Stimulated activated memory B cell treated with anti-CD40 and anti-IgM and Interleukin-4, amounts not matched to agents 10 μg/mL and 1 μg/mL and 100 μg/mL, for 72 hours (primary cell): ENCODE data around the gene AMELY.
"Not testable (repeated sequence)": the region's sequence is repeated elsewhere in the genome, so short reads cannot be mapped to it uniquely, and the experiment has no call there.

Experiments
- ATAC-seq: fragments of 150-1000 bp; cut with Tn5 transposase; 2 replicates; pipeline ENCODE4 v1.10.0; 2021
- H3K27ac Mint-ChIP-seq: one replicate; pipeline ENCODE4 v1.8.0; 2022; ENCODE audit warnings: mild to moderate bottlenecking, mixed read lengths
- H3K27me3 Mint-ChIP-seq: one replicate; pipeline ENCODE4 v1.8.0; 2022; ENCODE audit warnings: mixed read lengths
- H3K36me3 Mint-ChIP-seq: one replicate; pipeline ENCODE4 v1.8.0; 2022; ENCODE audit warnings: mixed read lengths
- H3K4me1 Mint-ChIP-seq: one replicate; pipeline ENCODE4 v1.8.0; 2022; ENCODE audit warnings: mixed read lengths
- H3K4me3 Mint-ChIP-seq: one replicate; pipeline ENCODE4 v1.8.0; 2022; ENCODE audit warnings: mild to moderate bottlenecking, moderate library complexity, mixed read lengths
- H3K9me3 Mint-ChIP-seq: one replicate; pipeline ENCODE4 v1.8.0; 2022; ENCODE audit warnings: mixed read lengths

Gene AMELY, protein sequence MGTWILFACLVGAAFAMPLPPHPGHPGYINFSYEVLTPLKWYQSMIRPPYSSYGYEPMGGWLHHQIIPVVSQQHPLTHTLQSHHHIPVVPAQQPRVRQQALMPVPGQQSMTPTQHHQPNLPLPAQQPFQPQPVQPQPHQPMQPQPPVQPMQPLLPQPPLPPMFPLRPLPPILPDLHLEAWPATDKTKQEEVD

DNA sequence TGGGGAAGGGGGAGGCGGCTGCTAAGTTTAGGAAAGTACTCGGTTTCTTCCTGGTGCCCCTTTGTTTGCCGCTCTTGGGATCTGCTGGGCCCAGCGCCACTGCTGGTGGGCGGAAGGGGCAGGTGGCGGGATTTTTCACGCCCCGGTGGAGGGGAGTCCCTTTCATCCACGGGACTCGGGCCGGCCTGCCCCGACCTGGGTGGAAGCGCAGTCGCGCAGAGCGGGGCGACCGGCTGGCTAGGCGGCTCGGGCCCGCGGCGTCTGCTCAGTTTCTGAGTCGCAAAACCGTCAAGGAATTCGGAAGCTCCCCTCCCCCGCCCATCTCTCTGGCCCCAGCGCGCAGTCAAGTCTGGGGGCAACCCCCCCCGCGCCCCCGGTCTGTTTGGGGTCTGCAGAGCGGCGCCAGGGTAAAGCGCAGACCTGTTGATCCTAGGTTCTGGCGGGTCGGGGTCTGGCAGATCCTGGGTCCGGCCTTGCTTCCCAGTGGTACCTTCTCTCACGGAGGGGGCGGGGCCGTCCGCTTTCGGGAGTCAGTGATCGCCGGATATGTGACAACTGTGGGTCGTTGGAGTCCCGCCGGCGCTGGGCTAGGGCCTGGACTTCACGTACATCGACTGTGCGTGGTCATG lies at the start of gene AMELY:
Gene AMELY (minus strand): TSS at position 500 of the 629 bp plus-strand sequence. CDS start 39,144 bp downstream, outside the sequence.
- no peaks in the 10 kb centered on the region for H3K4me1 Mint-ChIP-seq
- H3K4me3 Mint-ChIP-seq: no peak within 1 kb of the TSS
- peaks cover 16% of the 10 kb centered on the region for H3K27me3 Mint-ChIP-seq
- no peak within 1 kb of the TSS for H3K27ac Mint-ChIP-seq
- H3K36me3 Mint-ChIP-seq: no peaks in the 10 kb centered on the region
- no peaks in the 10 kb centered on the region for H3K9me3 Mint-ChIP-seq
- no peak for ATAC-seq

DNA sequence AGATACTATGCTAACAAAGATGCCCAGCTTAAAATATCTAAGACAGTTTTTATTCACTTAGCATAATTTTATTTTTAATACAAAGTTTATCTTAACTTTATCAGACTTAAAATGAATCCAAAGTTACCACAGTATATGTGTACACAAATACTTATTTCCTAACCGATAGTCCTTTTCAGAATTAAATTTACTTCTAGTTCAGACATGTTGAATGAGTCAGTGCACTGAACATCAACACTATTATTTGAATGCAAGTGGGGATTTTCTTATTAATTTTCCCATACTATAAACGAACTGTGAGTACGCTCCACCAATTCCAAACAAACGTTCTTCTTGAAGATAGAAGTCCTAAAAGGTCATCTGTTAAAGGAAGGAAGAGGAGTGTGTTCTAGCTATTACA lies 38.4 kb upstream of the AMELY start:
- no peak for ATAC-seq
- H3K36me3 Mint-ChIP-seq: no peaks in the 10 kb centered on the region
- no peaks in the 10 kb centered on the region for H3K9me3 Mint-ChIP-seq

DNA sequence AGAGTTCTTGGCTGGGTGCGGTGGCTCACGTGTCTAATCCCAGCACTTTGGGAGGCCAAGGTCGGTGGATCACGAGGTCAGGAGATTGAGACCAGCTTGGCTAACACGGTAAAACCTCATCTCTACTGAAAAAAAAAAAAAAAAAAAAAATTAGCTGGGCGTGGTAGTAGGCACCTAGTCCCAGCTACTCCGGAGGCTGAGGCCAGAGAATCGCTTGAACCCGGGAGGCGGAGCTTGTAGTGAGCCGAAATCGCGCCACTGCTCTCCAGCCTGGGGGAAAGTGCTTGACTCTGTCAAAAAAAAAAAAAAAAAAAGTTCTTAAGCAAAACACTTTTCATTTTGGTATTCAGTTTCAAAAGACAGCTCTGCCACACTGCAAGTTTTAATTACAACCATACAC lies 36.8 kb upstream of the AMELY start:
- Mint-ChIP-seq H3K27me3 (peaks cover 11% of the 10 kb centered on the region), H3K4me1 (no peaks in the 10 kb centered on the region), H3K9me3 (no peaks in the 10 kb centered on the region), H3K4me3 (no peak overlapping the region), H3K27ac (no peak overlapping the region), H3K36me3 (no peaks in the 10 kb centered on the region)
- ATAC-seq: no peak

More for the DNA sequence above, 38.4 kb upstream of the AMELY start:
- peaks cover 8% of the 10 kb centered on the region for H3K27me3 Mint-ChIP-seq
- H3K4me3 Mint-ChIP-seq: no peak overlapping the region
- no peak overlapping the region for H3K27ac Mint-ChIP-seq
- H3K4me1 Mint-ChIP-seq: no peaks in the 10 kb centered on the region

DNA sequence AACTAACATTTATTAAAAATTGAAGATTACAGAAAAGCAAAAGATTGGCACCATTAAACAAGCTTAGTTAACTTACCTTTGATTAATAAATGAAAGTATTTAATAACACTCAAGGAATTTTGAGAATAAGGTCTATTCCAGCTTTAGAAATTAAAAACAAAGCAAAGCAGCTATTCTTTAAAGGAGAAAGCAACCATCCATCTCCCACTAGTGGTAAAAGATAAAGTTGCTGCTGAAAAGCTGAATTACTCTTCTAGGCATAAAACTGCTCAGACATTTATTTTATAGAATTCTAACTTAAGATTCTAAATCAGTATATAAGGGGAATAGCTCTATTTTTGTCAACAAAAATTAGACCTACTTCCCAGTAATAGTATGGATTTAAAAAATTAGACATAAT lies 36.1 kb upstream of the AMELY start:
- H3K4me3 Mint-ChIP-seq: no peak overlapping the region
- ATAC-seq: no peak
- H3K27me3 Mint-ChIP-seq: peaks cover 11% of the 10 kb centered on the region
- no peak overlapping the region for H3K27ac Mint-ChIP-seq
- H3K9me3 Mint-ChIP-seq: no peaks in the 10 kb centered on the region
- H3K36me3 Mint-ChIP-seq: no peaks in the 10 kb centered on the region
- H3K4me1 Mint-ChIP-seq: no peaks in the 10 kb centered on the region

DNA sequence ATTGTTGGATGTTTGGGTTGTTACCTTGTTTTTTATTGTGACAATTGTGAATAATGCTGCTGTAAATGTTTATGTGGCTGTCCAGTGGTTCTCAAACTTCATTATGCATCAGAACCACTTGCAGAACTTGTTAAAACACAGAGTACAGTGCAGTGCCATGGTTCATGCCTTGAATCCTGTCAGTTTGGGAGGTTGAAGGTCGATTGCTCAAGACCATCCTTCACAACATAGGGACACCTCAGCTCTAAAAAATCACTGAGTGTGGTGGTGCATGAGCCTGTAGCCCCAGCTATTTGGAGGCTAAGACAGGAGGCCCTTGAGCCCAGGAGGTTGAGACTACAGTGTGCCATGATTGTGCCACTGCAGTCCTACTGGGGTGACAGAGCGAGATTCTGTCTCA lies 23.9 kb upstream of the AMELY start:
- Mint-ChIP-seq H3K4me3 (no peak overlapping the region), H3K27me3 (no peaks in the 10 kb centered on the region), H3K36me3 (no peaks in the 10 kb centered on the region), H3K9me3 (no peaks in the 10 kb centered on the region), H3K27ac (no peak overlapping the region), H3K4me1 (no peaks in the 10 kb centered on the region)
- ATAC-seq: no peak

DNA sequence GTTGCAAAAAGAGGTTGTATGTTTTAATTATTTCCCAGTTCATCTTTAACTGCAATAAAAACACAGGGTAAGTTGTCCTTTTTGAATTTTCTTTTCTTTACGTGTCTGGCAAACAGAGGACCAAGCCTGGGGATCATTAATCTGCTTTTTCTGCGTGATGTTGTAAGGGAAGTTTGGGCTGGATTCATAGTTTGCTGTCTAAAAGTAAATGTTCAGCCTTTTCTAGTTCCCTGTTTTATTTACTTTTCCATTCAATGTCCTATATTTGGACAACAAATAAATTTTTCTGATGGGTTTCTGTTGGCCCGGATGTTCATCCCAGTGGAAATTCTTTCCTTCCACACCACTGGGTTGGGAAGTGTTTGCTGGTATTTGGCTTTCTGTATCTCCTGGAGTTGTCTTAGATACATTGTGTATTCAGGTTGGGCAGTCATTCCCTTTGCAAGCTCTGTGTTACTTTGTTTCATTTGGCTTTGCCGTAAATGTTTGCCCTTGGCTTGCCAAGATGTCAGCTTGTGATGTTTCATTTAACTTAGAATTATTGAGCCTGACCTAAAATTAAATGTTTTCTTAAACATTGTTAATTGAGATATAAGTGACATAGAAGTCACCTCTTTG lies 20.3 kb upstream of the AMELY start:
- no peak overlapping the region for H3K4me3 Mint-ChIP-seq
- no peaks in the 10 kb centered on the region for H3K36me3 Mint-ChIP-seq
- H3K9me3 Mint-ChIP-seq: no peaks in the 10 kb centered on the region
- H3K4me1 Mint-ChIP-seq: no peaks in the 10 kb centered on the region
- no peak for ATAC-seq
- H3K27ac Mint-ChIP-seq: no peak overlapping the region
- no peaks in the 10 kb centered on the region for H3K27me3 Mint-ChIP-seq

DNA sequence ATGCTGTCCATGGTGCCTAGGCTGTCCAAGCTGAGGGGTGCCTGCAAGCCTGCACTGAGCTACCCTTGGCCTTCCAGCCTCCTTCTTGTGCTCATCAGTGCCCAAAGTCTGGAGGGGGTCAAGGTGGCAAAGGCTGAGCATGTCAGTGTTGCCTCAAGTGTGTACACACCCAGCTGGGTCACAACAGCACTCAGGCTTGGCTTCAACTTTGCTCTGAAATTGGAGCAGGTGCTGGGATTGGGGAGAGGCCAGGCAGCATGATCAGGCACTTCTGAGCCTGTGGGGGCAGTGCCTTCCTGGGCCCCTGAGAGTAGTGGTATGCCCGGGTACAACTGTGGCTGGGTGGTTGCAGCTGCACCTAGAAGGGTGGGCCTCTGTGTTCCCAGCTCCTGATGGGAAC lies 17.7 kb upstream of the AMELY start:
- Mint-ChIP-seq H3K4me3 (no peak overlapping the region), H3K4me1 (no peaks in the 10 kb centered on the region), H3K9me3 (no peaks in the 10 kb centered on the region), H3K36me3 (no peaks in the 10 kb centered on the region), H3K27me3 (no peaks in the 10 kb centered on the region), H3K27ac (no peak overlapping the region)
- ATAC-seq: no peak

DNA sequence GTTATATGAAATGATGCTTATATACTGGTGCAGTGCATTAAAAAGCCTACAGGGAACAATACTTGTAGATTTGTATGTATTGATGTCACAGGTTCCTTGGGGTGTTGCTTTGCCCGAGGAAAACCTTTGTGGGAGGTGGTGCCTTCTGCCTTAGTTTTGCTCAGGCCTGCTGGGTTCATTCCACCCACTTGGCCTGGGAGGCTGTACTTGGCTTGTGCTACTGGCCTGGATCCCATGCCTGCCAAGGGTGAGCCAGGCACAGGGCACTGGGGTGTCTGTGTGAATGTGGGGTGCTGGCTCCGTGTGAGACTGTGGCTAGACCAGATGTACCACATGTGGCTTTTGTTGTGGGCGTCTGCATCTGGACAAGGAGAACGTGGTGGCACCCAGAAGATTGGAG lies 16.7 kb upstream of the AMELY start:
- H3K27me3 Mint-ChIP-seq: no peaks in the 10 kb centered on the region
- no peak overlapping the region for H3K4me3 Mint-ChIP-seq
- ATAC-seq: no peak
- no peaks in the 10 kb centered on the region for H3K4me1 Mint-ChIP-seq
- no peaks in the 10 kb centered on the region for H3K36me3 Mint-ChIP-seq
- H3K9me3 Mint-ChIP-seq: no peaks in the 10 kb centered on the region
- H3K27ac Mint-ChIP-seq: no peak overlapping the region

DNA sequence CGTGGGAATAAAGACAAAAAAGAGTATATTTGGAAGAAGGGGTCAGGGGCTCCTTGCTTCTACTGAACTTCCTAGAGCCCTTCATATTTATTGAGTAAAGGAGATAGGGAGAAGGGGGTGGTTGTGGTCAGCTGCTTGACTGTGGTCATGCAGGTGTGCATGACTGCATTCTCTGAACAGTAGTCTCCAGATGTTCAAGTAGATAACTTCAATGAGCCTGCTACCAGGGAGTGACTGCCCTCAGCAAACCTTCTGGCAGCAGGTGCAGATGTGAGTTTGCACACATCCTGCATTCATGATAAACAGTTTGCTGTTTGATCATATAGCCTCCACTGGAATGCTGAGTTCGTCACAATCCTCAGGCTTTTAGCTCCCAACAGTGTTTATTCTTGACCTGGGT lies 9.5 kb upstream of the AMELY start:
- peaks cover 3% of the 10 kb centered on the region for H3K9me3 Mint-ChIP-seq

DNA sequence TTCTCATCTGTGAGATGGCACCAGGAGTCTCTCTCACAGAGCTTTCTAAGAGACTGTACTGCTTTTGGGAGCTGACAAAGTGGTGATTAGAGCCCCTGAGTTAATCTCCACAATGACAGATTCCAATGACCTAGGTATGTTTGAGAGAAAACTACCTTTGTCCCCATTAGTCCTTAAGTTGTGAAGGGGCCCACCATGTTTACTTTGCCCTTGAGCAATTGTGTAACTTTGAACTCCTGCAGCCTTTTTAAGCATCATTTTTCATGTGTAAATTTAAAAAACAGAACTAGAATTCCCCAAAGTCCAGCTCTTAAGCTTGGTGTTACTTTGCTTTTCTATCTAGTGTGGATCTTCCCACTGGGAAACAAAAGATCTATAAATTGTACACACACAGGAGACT lies 1.8 kb upstream of the AMELY start:
- Mint-ChIP-seq H3K27ac (no peak overlapping the region), H3K27me3 (peaks cover 16% of the 10 kb centered on the region), H3K4me1 (no peaks in the 10 kb centered on the region), H3K9me3 (no peaks in the 10 kb centered on the region), H3K4me3 (no peak overlapping the region), H3K36me3 (no peaks in the 10 kb centered on the region)
- no peak for ATAC-seq

More for the DNA sequence above, 9.5 kb upstream of the AMELY start:
- no peak overlapping the region for H3K4me3 Mint-ChIP-seq
- no peak overlapping the region for H3K27ac Mint-ChIP-seq
- ATAC-seq: no peak
- no peaks in the 10 kb centered on the region for H3K27me3 Mint-ChIP-seq
- no peaks in the 10 kb centered on the region for H3K4me1 Mint-ChIP-seq
- H3K36me3 Mint-ChIP-seq: no peaks in the 10 kb centered on the region

DNA sequence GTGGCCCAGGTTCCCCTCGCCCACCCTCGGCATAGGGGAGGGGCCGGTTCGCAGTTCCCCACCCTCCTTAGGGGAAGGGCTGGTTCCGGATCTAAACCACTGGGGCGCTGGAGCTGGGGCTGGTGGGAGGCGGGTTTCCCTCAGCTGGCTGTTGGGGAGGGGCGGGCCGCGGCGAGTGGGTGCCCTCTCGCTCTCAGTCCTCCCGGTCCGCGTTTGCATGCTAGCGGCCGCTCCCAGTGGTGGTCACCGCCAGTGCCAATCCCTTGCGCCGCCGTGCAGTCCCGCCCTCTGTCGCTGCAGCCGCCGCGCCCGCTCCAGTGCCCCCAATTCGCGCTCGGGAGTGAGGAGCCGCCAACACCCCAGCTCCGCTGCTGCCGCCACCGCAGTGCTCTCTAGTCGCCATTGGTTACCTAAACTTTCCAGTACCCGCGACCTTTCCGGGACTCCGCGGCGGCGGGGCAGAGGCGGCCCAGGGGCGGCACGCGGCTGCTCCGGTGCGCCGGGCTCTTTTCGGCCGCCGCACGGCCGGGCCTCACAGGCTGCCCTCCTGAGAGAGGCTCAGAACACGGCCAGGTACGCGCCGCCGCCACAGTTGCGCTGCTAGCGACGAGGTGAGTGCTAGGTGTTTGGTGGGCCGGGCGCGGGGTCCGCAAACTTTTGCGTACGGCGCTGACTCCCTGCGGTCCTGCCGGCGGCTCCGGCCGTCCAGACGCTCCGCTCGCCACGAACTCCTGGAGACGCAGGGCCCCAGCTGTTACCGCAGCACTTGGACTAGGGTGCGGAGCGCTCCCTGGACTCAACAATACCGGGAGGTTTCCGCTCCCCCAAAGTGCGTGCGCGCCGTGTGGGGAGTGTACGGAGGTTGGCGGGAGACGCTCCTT lies 940 bp downstream of the AMELY start, which contains the start of gene TBL1Y:
Gene TBL1Y (plus strand): TSS at position 326 of the 881 bp plus-strand sequence. CDS start 114,388 bp downstream, outside the sequence.
- no peak within 1 kb of the TSS for H3K4me3 Mint-ChIP-seq
- no peaks in the 10 kb centered on the region for H3K36me3 Mint-ChIP-seq
- no peak within 1 kb of the TSS for H3K27ac Mint-ChIP-seq
- ATAC-seq: no peak
- H3K27me3 Mint-ChIP-seq: peaks cover 18% of the 10 kb centered on the region
- no peaks in the 10 kb centered on the region for H3K4me1 Mint-ChIP-seq
- H3K9me3 Mint-ChIP-seq: no peaks in the 10 kb centered on the region

DNA sequence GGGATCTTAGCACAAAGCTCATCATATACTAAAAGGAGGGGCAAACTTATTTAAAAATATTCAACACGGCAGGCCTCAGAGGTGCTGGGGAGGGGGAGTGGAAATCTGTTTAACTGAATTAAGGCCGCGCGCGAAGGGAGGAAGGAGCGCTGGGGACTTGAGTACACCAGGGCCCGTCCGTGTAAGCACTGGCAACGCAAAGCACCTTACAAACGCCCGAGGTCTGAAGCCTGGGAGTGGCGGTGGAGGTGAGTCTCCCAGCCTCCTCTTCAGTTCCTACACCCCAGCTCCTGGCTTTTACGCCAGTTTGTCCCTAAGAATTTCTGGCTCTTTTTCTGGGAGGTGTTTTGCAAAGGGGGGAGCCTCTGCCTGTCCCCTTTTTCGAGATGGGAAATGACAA lies 1.7 kb downstream of the AMELY start:
- Mint-ChIP-seq H3K27me3 (peaks cover 25% of the 10 kb centered on the region), H3K27ac (no peak overlapping the region), H3K9me3 (peaks cover 3% of the 10 kb centered on the region), H3K4me1 (no peaks in the 10 kb centered on the region), H3K4me3 (no peak overlapping the region), H3K36me3 (no peaks in the 10 kb centered on the region)
- ATAC-seq: no peak

DNA sequence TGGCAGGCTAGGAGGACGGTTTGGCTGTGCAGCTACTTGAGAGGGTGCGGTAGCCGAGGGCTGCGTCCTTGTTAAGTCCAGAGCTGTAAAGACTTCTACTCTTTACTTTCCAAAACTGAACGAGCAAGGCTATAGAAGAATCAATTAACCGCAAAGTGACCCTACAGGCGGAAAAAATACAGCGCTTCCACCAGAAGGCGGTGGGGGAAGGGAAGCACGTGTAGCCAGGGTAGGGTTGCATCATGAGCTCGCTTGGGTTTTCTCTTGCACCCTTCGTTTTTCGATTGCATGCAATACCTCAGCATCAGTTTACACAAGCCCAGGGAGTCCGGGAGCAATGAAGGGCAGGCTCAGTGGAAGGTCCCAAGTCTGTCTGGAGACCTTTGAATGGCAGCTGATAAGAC lies 2.4 kb downstream of the AMELY start:
- Mint-ChIP-seq H3K27ac (no peak overlapping the region), H3K4me1 (no peaks in the 10 kb centered on the region)

DNA sequence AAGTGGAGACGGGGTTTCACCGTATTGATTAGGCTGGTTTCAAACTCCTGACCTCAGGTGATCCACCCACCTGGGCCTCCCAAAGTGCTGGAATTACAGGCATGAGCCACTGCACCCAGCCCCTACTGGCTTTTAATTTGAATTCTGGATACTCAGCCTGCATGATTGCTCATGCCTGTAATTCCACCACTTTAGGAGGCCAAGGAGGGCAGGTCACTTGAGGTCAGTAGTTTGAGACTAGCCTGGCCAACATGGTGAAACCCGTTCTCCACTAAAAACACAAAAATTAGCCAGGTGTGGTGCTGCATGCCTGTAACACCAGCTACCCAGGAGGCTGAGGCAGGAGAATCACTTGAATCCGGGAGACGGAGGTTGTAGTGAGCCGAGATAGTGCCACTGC lies 3.5 kb downstream of the AMELY start:
- not testable (repeated sequence) for ATAC-seq, H3K27ac Mint-ChIP-seq, H3K36me3 Mint-ChIP-seq, H3K4me1 Mint-ChIP-seq, H3K4me3 Mint-ChIP-seq, H3K9me3 Mint-ChIP-seq
- H3K27me3 Mint-ChIP-seq: peaks cover 25% of the 10 kb centered on the region

More for the DNA sequence above, 2.4 kb downstream of the AMELY start:
- Mint-ChIP-seq H3K27me3 (peaks cover 25% of the 10 kb centered on the region), H3K36me3 (no peaks in the 10 kb centered on the region), H3K9me3 (peaks cover 3% of the 10 kb centered on the region), H3K4me3 (no peak overlapping the region)
- no peak for ATAC-seq

DNA sequence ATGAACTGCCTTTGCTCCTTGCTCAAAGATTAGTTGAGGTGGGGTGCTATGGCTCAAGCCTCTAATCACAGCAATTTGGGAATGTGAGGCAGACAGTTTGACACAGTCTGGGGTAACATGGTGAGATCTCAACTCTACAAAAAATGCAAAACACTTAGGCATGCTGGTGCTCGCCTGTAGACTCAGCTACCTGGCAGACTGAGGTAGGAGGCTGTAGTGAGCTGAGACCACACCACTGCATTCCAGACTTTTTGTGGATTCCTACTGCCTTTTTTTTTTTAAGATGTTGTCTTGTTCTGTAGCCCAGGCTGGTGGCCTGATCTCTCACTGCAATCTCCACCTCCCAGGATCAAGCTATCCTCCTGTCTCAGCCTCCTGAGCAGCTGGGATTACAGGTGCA lies 4.0 kb downstream of the AMELY start:
- Mint-ChIP-seq H3K27me3 (peaks cover 25% of the 10 kb centered on the region), H3K4me1 (no peaks in the 10 kb centered on the region), H3K9me3 (peaks cover 3% of the 10 kb centered on the region), H3K4me3 (no peak overlapping the region), H3K27ac (no peak overlapping the region), H3K36me3 (no peaks in the 10 kb centered on the region)
- ATAC-seq: no peak
